ENCODE data around the gene SYCP3.

- no peak for TF ChIP-seq EZH2 (IDR thresholded peaks at IDR 0.05; ENCODE audit: insufficient read depth, low read length)
- TF ChIP-seq CTCF (IDR thresholded peaks at IDR 0.05; ENCODE audit: insufficient read depth, low read depth, low read length): no peak
Observed at GRCh38 chr12:101777978-101778377, 38.7 kb upstream of the SYCP3 start.

Data from astrocyte (in vitro differentiated cells and primary cell).